Fibroblast of skin of right quadriceps (primary cell): ENCODE data around the gene GNAZ.

ENCODE experiments used
- DNase-seq: peaks from one replicate; pipeline ENCODE4 v3.0.0-alpha.2; 2013

GNAZ gene

DNA sequence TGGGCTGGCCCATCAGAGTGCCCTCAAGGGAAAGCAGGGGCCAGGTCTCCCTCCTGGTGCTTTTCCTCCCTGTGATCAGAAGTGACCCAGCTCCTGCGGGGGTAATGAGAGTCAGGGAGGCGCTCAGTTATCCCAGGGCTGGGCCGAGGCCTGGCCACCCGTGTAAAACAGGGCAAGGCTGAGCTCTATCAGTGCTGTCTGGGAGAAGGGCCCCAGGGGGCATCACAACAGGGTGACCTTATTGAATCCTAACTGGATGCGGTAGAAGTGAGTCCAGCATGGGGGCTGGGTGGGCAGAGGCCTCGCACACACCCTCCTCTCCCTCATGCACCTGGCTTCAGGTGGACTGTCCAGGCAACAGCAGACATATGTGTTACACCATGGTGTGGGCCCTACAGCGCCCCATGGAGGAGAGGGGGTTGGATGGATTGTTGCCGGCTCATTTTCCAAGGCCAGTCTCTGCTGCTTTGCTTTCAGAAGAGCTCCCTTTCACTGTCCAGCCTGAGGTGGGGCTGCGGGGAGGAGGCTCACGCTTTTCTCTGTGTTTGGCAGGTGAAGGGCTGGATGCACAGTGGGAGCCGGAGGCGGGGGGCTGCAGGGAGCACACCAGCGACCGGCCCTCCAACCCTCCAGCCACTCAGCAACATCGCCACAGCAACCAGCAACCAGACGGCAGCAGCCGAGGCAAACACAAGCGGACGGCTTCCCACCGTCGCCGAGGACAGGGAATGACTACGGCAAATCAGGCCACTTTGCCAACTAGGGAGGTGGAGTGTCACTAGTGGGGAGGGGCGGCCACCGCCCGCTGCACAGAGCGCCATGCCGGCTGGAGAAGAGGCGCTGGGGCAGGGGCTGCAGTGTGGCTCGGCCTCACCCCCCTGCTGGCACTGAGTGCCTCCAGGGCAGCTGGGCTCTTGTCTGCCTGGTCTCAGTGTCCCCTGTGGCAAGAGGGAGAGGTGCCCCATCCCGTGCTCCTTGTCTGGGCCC lies 24.7 kb downstream of the GNAZ start:
- no peak for DNase-seq

DNA sequence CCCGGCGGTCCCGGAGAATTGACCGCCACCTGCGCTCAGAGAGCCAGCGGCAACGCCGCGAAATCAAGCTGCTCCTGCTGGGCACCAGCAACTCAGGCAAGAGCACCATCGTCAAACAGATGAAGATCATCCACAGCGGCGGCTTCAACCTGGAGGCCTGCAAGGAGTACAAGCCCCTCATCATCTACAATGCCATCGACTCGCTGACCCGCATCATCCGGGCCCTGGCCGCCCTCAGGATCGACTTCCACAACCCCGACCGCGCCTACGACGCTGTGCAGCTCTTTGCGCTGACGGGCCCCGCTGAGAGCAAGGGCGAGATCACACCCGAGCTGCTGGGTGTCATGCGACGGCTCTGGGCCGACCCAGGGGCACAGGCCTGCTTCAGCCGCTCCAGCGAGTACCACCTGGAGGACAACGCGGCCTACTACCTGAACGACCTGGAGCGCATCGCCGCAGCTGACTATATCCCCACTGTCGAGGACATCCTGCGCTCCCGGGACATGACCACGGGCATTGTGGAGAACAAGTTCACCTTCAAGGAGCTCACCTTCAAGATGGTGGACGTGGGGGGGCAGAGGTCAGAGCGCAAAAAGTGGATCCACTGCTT lies 25.5 kb downstream of the GNAZ start:
- no peak for DNase-seq

DNA sequence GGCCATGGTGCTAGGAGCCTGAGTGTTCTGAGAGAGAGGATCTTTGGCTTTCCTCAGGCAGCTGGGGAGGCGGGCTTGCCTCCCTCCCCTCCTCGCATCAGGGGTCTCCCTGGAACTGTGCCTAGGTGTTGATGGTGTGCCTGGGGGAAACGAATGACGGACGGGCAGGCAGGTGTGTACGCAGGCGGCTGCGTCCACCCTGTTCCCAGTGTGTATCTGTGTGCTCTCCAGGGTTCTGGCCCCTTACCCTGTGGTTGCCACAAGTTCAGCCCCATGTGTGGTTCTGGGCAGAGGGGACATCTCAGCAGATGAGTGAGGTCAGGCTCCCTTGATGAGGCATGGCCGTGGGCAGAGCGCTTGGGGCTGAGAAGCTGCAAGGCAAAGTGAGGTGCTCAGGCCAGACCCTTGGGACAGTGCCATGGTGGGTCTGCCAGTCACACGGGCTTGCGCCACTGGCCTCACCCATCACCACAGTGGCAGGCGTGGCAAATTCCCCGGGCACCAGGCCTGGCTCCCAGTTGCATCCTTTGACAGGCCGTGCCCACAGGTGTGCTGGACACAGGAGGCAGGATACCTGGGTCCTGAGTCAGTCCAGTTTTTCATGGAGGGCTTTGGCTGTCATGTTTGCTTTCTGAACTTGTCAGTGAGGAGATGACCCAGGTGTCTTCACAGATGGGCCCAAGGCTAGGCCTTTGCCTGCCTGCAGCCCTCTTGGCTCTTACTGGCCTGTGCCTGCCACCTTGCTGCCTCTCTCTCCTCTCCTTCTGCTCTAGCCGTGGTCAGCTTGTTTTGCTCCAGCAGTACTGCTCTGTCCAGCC lies 27.3 kb downstream of the GNAZ start:
- no peak for DNase-seq

DNA sequence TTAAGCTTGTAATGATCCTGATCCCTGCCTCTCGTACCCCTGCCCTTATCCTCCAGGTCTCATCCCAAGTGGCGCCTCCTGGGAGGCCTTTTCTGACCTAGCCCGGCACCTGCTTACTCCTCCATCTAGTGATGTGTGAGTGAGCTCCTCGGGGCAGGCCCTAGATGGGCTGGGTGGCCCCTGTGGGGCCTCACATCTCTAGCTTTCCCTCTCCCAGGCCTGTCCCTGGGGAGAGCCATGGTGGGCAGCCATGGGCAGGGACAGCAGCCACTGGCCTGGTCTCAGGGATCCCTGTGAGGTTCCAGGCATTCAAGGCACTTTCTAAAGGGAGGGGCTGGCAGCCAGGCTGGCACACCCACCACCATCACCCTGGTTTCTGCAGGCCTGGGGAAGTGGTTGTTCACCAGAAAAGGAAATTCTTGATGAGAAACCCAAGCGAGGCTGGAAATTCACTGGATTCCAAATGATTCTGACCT lies 27.9 kb downstream of the GNAZ start:
- DNase-seq = no peak

DNA sequence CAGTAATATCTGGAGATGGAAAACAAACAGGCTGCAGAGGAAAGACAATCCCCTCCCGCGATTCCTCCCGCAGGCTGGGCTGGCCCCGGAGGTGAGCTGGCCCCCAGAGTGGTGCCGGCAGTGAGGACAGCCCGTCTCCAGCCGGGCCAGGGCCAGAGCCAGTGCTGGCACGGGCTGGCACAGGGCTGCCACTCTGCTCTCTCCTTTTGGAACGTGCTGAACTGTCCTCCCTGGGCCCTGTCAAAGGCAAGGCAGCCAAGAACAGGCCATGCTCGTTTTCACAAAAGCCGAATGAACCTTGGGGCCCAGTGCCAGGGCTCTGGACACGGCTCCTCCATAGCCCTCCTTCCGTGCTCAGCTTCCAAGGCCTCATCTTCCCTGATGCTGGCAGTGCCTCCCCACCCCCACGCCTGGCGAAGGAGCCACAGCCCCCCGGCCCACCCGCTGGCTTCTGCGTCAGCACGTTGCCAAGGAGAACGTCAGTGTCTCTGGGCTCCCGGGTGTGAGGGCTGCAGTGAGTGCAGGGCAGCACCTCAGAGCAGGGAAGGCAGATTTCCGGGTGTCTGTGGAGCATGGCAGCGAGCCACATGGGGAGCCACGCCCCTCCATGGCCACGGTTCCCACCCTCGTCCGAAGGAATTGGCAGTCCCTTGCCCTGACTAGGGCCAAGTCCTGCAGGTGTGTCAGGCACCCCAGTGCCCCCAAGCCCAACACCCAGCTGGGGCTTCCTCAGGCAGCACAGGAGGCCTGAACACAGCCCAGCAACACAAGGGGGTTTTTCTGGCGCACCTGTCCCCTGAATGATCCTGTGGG lies 28.6 kb downstream of the GNAZ start:
- no peak for DNase-seq

DNA sequence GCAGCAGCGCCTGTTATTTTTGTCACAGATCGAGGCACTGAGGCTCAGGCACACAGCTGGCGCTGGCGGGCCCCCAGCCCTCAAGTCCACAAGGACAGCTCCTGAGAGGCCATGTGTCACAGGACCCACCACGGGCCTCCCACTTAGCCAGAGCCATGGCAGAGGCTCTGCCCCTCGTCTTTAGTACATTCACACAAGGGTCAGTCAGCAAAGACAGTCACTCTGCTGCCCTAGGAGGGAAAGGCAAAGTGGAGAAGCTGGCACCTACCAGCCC lies 29.1 kb downstream of the GNAZ start:
- DNase-seq = no peak

DNA sequence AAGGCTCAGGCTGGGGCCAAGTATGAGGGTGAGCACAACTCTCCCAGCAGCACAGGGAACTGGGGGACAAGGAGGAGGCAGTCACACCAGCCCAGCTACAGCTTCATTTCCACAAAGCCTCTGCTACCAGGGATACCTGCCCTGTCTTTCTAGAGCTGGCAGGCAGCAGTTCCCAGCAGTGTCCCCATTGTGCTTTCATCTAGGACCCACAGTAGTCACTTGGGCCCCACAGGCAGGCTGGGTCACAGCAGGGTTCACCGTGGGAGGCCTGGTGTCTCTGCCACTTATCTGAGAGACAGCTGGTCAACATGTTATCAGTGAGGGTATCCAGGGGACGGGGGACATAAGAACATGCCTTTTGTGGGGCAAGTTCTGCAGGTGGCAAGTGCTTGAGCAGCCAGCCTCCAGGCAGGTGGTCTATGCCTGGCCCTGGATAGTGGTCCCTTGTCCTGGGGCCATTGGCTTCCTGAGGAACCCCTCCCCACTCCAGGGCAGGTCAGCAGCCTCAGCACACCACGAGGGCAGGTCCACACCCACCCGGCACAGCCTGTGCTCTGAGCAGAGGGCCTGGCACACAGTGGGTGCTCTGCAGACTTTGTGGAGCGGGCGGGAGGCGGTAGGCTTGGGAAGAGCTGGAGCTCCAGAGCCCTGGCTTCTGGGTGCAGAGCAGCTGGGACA lies 29.9 kb downstream of the GNAZ start:
- no peak for DNase-seq

DNA sequence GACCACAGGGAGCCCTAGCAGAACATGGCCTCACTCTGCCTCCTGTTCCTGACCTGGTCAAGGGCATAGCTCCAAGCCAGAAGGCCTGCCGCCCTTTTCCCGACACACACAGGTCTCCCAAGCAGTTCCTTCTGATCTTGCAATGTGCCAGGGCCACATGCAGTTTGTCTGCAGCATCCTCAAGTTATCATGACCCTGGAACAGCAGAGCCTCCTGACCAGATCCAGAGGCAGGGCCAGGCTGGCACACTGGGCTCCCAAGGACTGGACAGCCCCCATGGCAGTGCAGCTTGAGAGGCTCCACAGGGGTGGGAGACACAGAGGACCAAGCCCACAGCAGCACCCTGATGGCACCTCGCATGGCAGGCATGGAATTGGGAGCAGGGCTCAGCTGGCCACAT lies 31.2 kb downstream of the GNAZ start:
- no peak for DNase-seq

DNA sequence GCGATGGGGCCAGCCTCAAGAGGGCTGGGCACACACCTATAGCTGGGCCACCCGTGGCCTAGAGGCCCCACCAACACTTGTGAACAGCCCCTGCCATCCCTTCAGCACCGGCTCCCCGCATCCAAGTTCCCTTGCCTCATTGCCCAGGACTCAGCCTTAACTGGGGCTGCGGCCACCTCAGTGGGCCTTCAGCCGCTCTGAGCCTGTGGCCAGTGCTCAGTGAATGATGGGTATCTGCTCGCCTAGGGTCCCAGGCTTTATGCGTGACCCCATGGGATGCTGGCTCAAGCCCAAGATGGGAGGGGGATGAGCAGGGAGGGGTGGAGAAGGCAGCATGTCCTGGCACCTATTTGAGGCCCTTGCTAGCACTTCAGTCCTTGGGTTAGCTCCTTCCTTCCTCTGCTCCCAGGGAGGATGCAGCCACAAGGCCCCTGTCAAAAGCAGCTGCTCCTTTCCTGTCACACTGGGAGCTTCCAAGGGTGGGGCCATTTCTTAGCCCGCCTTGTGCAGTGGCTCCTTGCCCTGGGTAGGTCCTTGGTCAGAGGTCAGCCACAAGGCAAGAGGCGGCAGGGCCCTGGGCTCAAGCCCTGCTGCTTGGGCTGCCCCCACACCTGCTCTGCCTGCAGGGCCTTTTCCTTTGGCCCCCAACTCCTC lies 31.8 kb downstream of the GNAZ start:
- DNase-seq = no peak

DNA sequence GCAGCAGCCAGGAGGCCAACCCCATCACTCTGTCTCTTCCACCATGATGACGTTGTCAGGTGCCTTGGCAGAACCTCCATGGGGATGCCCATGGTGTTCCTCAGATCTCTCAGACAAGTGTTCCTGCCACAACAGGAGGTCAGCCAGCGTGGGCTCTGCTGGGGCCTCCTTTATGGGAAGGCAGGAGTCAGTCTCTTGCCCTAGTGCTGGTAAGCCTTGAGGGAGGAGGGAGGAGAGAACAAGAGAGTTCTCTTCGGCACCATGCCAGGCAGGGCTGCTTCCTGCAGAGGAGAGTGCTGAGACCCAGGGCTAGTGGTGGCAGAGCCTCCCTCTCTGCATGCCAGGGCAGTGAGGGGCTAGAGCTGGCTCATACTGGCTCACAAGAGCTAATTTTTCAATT lies 32.5 kb downstream of the GNAZ start:
- DNase-seq = no peak

DNA sequence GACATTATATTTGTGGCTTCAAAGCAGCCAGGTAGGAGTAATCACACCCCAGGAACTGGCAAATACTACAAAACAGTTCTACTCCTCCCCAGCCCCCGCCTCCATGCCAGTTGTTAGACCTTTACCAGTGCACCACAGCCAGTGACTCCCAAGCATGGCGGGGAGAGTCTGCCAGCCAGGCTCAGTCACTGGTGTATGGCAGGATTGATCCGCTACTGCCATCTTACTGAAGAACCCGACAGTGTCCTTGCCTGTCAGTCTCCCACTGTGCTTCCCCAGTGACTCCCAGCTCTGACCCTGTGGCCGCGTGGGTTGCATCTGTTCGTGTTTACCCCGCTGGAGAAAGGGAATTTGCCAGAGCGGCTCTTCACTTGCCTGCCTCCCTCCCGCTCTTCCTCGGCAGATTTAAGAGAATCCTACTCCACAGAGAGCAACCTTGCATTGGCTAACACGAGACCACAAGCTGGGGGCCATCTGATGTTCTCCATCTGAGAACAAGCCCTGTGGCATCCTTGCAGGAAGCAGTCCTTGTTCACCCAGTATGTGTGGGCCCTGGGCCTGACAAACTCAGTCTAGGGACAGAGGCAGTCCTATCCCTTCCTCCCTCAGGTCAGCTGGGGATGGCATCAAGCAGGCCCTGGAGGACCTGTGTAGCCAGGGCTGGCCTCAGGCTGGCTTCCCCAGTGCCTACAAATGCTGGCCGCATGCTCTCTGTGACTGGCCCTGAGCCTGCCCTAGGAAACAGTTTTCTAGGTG lies 33.1 kb downstream of the GNAZ start:
- no peak for DNase-seq

DNA sequence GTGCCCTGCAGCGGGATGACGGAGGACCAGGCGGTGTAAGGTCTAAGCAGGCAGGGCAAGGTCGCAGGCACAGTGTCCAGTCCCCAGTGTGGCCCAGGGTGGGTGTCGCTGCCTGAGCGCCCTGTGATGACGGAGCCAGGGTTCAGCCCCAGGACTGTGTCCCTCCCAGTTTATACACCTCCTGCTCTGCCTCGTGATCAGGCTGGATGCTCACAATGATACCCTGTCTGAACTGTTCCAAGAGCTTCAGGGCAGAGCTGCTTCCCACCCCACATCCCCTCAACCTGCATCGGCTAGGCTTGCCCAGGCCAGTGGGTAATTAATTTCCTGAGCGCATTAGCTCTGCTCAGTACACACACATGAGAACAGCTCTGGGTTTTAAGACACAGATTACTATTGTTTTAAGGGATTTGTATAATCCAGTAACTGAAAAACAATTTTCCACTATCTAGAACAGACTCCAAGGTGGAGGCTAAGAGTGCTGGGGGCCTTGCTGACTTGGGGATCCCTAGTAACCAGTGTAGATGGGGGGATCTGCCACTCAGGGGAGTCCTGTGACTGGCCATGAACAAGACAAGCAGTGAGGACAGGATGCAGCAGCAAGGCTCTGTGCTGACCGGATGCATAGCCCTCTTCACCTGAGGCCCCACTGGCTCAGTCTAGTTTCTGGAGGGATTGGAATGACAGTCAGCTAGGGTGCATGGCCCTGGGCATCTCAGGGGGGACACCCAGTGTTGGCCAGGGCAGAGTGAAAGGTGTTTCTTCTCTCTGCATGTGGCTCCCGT lies 34.1 kb downstream of the GNAZ start:
- no peak for DNase-seq

DNA sequence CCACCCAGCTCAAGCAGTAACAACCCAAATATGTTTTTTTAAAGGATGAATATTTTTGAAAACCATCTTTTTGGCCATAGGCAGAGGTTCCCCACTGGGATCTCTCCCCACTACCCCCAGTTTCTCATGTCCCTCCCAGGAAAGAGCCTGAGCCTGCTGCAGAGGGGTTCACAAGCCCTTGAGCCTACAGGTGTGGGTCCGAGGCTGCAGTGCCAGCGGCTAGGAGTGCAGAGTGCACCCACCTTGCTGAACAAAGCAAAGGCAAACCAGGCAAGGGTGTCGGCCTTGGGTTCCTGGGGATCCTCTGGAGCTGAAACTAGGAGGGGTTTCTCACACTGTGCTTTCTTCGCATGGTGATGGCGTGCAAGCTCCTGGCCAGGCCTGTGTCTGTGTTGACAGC lies 35.0 kb downstream of the GNAZ start:
- no peak for DNase-seq

DNA sequence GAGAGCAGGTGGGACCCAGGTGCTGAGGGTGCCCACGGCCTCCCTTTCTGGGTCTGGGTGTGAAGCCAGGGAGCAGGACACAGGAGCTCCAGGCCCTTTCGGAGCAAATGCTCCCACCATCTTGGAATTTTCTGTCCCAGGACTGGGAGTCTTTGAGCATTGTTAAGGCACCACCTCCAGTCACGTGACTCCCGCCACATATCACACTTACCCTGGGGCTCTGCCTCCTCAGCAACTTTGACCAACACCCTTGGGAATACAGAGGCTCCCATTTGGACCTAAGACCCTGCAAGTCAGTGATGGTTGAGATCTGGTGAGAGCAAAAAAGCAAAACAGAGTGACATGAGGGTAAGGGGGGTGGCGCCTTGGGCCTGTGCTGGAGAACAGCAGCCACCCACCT lies 35.6 kb downstream of the GNAZ start:
- no peak for DNase-seq

DNA sequence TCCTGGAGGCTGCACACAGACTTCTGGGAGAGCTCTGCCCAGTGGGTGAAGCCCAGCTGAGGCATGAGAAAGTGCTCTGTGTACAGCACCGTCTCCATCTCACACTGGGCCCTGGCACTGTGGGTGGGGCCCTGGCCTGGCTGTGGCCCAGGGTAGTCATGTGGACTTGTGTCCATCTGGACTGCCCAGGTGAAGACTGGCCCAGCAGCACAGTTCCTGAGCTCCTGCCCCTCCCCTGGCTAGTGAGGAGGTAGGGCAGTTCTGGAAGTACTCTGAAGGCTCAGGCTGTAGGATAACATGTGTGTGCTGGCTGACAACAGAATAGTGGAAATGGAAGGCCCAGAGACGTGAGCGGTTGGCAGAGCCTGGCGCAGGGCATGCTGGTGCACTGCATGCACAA lies 36.0 kb downstream of the GNAZ start:
- DNase-seq = no peak

DNA sequence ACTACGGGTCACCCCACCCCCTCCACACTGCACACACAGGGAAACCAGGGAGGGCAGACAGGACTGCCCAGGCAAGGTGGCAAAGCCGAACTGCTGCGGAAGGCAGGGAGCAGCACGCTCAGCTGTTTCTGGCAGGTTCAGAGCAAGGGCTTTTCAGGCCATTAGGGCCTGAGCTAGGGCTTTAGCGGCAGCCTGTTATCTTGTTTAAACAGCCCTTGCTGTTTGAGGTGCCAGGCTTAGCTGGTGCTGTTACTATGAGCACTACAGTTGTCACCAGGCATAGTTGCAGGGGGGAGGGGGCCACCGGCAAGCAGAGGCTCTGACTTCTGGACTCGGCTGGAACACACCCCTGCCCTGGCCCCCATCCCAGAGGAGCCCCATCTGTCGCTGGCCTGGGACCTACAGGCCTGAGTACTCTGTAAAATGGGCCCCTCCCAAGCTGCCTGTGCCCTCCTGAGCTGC lies 36.6 kb downstream of the GNAZ start:
- DNase-seq = no peak

DNA sequence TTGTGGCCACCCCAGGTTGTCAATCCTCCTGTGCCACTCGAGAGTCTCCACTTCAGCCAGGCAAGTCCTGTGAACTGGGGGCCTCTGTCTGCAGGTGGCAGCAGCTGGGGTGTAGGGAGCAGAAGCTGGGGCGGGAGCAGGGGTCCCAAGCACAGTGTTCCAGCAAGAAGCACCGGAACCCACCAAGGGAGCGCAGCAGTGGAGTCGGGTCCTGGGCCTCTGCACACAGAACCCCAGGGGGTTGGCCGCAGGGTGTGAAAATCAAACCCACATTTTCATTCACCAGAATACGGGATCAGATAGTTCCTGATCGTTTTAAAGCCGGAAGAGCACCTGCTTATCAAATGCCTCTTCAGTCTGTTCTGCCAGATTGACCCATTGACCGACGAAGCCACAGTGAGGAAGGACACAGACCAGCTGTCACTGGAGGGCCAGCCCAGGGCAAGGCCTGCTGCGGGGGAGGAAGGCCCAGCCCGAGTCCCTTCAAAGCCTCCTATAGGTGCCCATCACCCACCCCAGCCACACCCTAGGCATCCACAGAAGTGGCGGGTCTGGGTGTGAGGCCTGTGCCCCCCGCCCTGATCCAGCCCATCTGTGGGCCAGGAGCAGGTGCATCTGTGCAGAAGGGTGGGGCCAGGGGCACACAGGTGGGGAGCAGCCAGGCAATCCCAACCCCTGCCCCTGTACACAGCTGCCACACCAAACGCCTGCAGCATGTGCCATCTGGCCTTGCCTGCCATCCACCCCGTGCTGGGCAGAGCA lies 37.3 kb downstream of the GNAZ start:
- no peak for DNase-seq

DNA sequence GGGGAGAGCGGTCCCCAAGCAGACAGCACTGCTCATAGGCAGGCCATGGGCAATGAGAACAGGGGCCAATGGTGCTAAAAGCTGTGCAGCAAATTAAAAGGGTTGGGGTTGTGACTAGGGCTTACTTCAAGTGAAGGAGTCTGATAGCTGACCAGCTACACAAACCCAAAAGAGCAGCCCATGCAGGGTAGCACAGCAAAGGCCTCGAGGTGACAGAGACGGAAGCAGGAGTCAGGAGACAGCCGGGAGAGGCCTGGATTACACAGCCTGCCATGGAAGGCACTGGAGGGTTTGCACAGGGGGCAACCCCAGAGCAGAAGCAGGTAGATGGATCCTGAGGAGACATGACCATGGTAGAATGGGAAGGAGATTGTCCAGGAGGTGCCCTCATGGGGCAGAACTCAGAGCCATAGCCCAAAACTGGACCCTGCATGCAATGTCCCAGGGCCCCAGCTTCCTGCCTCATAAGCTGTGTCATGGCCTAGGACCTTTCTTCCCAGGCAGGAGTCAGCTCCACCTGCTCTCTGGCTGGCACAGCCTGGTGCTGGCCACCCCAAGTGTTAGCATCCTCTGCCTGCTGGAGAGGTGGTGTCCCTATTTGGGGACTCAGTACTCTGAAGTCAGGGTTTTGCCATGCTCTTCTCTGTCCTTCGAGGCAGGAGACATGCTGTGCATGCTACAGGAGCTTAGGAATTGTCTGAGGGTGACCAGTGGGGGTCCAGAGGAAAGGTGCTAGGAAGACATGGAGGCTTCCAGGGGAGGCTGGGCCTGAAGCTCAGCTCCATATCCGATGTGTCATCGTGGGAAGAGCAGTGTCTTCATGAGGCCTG lies 38.1 kb downstream of the GNAZ start:
- no peak for DNase-seq

DNA sequence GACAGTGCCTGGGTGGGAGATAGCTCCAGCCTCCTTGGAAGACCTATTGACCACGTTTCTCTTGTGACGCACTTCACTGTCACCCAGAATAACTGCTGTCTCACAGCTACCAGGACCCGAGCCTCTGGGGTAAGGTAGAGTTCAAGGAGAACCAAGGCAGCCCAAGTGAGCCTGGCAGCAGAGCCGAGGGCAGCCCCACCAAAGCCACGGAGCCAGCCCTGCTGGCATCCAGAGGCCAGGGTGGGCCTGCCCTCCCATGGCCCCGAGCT lies 38.7 kb downstream of the GNAZ start:
- DNase-seq = no peak
